ENCODE results near the gene SMIM1. TPM values are rescaled to one million over a fixed set of nuclear protein-coding genes. Genes with fewer than 3 reads are reported as not detected.

Gene SMIM1
- total and polyA plus RNA-seq, 2 of the 4 experiments (the other 2 are of a cell fraction), result 0.90 to 3.4 TPM

DNA sequence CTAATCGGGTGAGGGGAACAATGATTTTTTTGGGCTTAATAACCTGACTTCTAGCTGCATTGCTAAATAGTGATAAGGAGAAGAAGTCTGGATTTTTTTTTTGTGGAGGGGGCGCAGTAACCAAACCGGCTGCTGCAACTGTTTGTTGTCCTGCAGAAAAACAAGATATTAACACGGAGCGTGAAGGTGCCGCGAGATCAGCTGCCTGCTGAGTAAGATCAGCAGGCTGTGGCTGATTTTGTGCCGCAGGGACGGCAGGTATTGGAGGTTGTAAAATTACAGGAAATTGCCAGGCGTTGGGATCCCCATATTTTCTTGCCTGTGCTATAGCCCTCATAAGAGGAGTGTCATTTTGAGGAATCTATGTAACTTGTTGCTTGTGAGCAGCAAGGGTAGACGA lies 32.5 kb downstream of the SMIM1 start:
- no peak overlapping the region for H3K27ac ChIP-seq (ENCODE audit: insufficient read depth, low read length)
- dilution Hi-C loops (cut with HindIII; ENCODE audit: low sequenced_read_pairs, unreplicated experiment), result no loop called here
- no peaks in the 10 kb centered on the region for H3K79me1 ChIP-seq (ENCODE audit: low read depth in 1 of 2, low read length in 2 of 2)
- BruUV-seq (replicated peaks), result no TSS peak
- no peak overlapping the region for H3K9ac ChIP-seq (ENCODE audit: low read depth, low read length)
- H2BK15ac ChIP-seq (ENCODE audit: low read depth, low read length), result no peak overlapping the region
- H3K4ac ChIP-seq (ENCODE audit: low read depth, low read length), result no peak overlapping the region
- no peak overlapping the region for H2AK5ac ChIP-seq (ENCODE audit: low read depth, low read length)
- no peaks in the 10 kb centered on the region for H3K36me3 ChIP-seq (ENCODE audit: control insufficient read depth, insufficient read depth, low read length)
- H4K20me1 ChIP-seq (ENCODE audit: insufficient read depth, low read length), result no peaks in the 10 kb centered on the region
- TF ChIP-seq NFE2L2 (IDR thresholded peaks at IDR 0.05; ENCODE audit: low read depth, low read length) (no peak), CHD1 (IDR thresholded peaks at IDR 0.05; ENCODE audit: low read depth, low read length) (no peak), CEBPB (IDR thresholded peaks at IDR 0.05; ENCODE audit: low read depth, low read length) (no peak), FOS (IDR thresholded peaks at IDR 0.05; ENCODE audit: low read depth, low read length) (no peak), MXI1 (IDR thresholded peaks at IDR 0.05; ENCODE audit: borderline replicate concordance, low read depth, low read length) (no peak), POLR2A (IDR thresholded peaks at IDR 0.05; ENCODE audit: low read depth, low read length) (no peak), MAZ (IDR thresholded peaks at IDR 0.05; ENCODE audit: borderline replicate concordance, low read depth, low read length) (no peak), RCOR1 (IDR thresholded peaks at IDR 0.05; ENCODE audit: insufficient replicate concordance, low read length) (no peak)
- TF ChIP-seq, protein P1, sequence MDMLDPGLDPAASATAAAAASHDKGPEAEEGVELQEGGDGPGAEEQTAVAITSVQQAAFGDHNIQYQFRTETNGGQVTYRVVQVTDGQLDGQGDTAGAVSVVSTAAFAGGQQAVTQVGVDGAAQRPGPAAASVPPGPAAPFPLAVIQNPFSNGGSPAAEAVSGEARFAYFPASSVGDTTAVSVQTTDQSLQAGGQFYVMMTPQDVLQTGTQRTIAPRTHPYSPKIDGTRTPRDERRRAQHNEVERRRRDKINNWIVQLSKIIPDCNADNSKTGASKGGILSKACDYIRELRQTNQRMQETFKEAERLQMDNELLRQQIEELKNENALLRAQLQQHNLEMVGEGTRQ (IDR thresholded peaks at IDR 0.05; ENCODE audit: low read depth, low read length), result no peak
- TF ChIP-seq, protein P2, sequence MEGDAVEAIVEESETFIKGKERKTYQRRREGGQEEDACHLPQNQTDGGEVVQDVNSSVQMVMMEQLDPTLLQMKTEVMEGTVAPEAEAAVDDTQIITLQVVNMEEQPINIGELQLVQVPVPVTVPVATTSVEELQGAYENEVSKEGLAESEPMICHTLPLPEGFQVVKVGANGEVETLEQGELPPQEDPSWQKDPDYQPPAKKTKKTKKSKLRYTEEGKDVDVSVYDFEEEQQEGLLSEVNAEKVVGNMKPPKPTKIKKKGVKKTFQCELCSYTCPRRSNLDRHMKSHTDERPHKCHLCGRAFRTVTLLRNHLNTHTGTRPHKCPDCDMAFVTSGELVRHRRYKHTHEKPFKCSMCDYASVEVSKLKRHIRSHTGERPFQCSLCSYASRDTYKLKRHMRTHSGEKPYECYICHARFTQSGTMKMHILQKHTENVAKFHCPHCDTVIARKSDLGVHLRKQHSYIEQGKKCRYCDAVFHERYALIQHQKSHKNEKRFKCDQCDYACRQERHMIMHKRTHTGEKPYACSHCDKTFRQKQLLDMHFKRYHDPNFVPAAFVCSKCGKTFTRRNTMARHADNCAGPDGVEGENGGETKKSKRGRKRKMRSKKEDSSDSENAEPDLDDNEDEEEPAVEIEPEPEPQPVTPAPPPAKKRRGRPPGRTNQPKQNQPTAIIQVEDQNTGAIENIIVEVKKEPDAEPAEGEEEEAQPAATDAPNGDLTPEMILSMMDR (conservative IDR thresholded peaks at IDR 0.05; ENCODE audit: low read depth, low read length), result no peak
- no peak overlapping the region for H3K4me3 ChIP-seq (ENCODE audit: insufficient read depth, low read depth, low read length)
- no peak overlapping the region for H2BK5ac ChIP-seq (ENCODE audit: low read depth, low read length, poor library complexity, severe bottlenecking)
- H2AFZ ChIP-seq (replicated peaks; ENCODE audit: low read length, poor library complexity), result no peak overlapping the region
- H2AK9ac ChIP-seq (replicated peaks; ENCODE audit: low read depth, low read length, poor library complexity), result no peak overlapping the region
- H3K27me3 ChIP-seq (ENCODE audit: control insufficient read depth, insufficient read depth, low read length), result no peaks in the 10 kb centered on the region
- no peak overlapping the region for H4K5ac ChIP-seq (ENCODE audit: low read depth, low read length)
- H3K4me2 ChIP-seq (ENCODE audit: low read depth, low read length), result no peak overlapping the region
- H3K14ac ChIP-seq (replicated peaks; ENCODE audit: low read depth, low read length), result no peak overlapping the region
- no peak overlapping the region for H4K8ac ChIP-seq (ENCODE audit: low read depth in 2 of 2, low read length in 2 of 2)
- CTCF ChIA-PET, result no interaction called here
- H2BK20ac ChIP-seq (ENCODE audit: low read depth, low read length), result no peak overlapping the region
- 88% methylated on average over 9 of the region's 11 CpGs; no CpG with 5 or more reads in 1 of the 2 experiments for WGBS, 2 experiments (ENCODE audit: extremely low coverage in 2 of 2, insufficient read length in 1 of 2)
- POLR2A ChIA-PET (ENCODE audit: unreplicated experiment), result no interaction called here
- DNase-seq (no peak), ATAC-seq (ENCODE audit: low read depth) (no peak)
- intact Hi-C loops (cut with micrococcal nuclease), result loop anchor here (1.0 kb wide), 1 partner anchor 40 kb away; no protein-coding TSS in a partner anchor
- in situ Hi-C loops (cut with MboI; ENCODE audit: low sequenced_read_pairs), result no loop called here
- H3K9me1 ChIP-seq (ENCODE audit: insufficient read depth, low read length), result no peaks in the 10 kb centered on the region
- no peak overlapping the region for H3K23ac ChIP-seq (ENCODE audit: low read depth, low read length)
- H3K4me1 ChIP-seq (ENCODE audit: control insufficient read depth, insufficient read depth, low read length), result no peaks in the 10 kb centered on the region
- no peak overlapping the region for H3K56ac ChIP-seq (ENCODE audit: extremely low read depth, insufficient read depth, low read length)
- H4K91ac ChIP-seq (ENCODE audit: insufficient read depth, low read depth, low read length), result no peak overlapping the region
- no peak overlapping the region for H2BK120ac ChIP-seq (ENCODE audit: low read depth, low read length)
- H3K9me3 ChIP-seq (ENCODE audit: control insufficient read depth, insufficient read depth, low read length), result no peaks in the 10 kb centered on the region
- H3K18ac ChIP-seq (ENCODE audit: low read depth, low read length), result no peak overlapping the region
